ENCODE measurements around the gene LRBA.

LRBA gene

GRCh38 chr4:150476776-150477175 is 538.3 kb downstream of the LRBA start:
- H3K4me3 ChIP-seq (ENCODE audit: low read depth, low read length): no peak overlapping the region
- no peak for TF ChIP-seq CTCF (conservative IDR thresholded peaks at IDR 0.05; ENCODE audit: low read depth, low read length)
- no peak for DNase-seq (ENCODE audit: low read depth)

- no peak overlapping the region for H3K4me3 ChIP-seq (ENCODE audit: low read depth, low read length)
- TF ChIP-seq CTCF (conservative IDR thresholded peaks at IDR 0.05; ENCODE audit: low read depth, low read length): no peak
- DNase-seq (ENCODE audit: low read depth): no peak
Measured at GRCh38 chr4:150475763-150476162, 539.3 kb downstream of the LRBA start.

- no peak for DNase-seq (ENCODE audit: low read depth)
- TF ChIP-seq CTCF (conservative IDR thresholded peaks at IDR 0.05; ENCODE audit: low read depth, low read length): no peak
- no peak overlapping the region for H3K4me3 ChIP-seq (ENCODE audit: low read depth, low read length)
Measured at GRCh38 chr4:150464523-150464922, 550.6 kb downstream of the LRBA start.

GRCh38 chr4:150462743-150463142 is 552.3 kb downstream of the LRBA start:
- H3K4me3 ChIP-seq (ENCODE audit: low read depth, low read length): no peak overlapping the region
- peak; percentile 22 for DNase-seq (ENCODE audit: low read depth)
- no peak for TF ChIP-seq CTCF (conservative IDR thresholded peaks at IDR 0.05; ENCODE audit: low read depth, low read length)

- no peak overlapping the region for H3K4me3 ChIP-seq (ENCODE audit: low read depth, low read length)
- TF ChIP-seq CTCF (conservative IDR thresholded peaks at IDR 0.05; ENCODE audit: low read depth, low read length): no peak
- no peak for DNase-seq (ENCODE audit: low read depth)
Measured at GRCh38 chr4:150461957-150462356, 553.1 kb downstream of the LRBA start.

- no peak for DNase-seq (ENCODE audit: low read depth)
- no peak overlapping the region for H3K4me3 ChIP-seq (ENCODE audit: low read depth, low read length)
- no peak for TF ChIP-seq CTCF (conservative IDR thresholded peaks at IDR 0.05; ENCODE audit: low read depth, low read length)
Measured at GRCh38 chr4:150457802-150458201, 557.3 kb downstream of the LRBA start.

- H3K4me3 ChIP-seq (ENCODE audit: low read depth, low read length): no peak overlapping the region
- DNase-seq (ENCODE audit: low read depth): no peak
- no peak for TF ChIP-seq CTCF (conservative IDR thresholded peaks at IDR 0.05; ENCODE audit: low read depth, low read length)
Measured at GRCh38 chr4:150451883-150452282, 563.2 kb downstream of the LRBA start.

Measured in choroid plexus epithelial cell (primary cell).